CD14-positive monocyte (primary cell): ENCODE results near the gene SUCNR1. TPM values are rescaled to one million over a fixed set of nuclear protein-coding genes. Genes with fewer than 3 reads are reported as not detected.
A peak's percentile ranks its signal among the peaks of the same experiment; 100 is the strongest.

Experiments used
- DNase-seq, 3 donors: peaks; one replicate each; pipeline ENCODE4 v3.0.0-alpha.2; 2011 to 2022
- H2AFZ ChIP-seq: 2 replicates; pipeline ENCODE4 v1.6.0; 2012; ENCODE audit warnings: mild to moderate bottlenecking, low read depth, low read length, inconsistent platforms; ENCODE audit not compliant: insufficient read depth, poor library complexity, severe bottlenecking
- H3K27ac ChIP-seq, 2 donors: 1 replicate in 1 of 2; 2 replicates in 1 of 2; pipeline ENCODE4 v1.5.1; 2012 to 2013; ENCODE audit warnings: low read length in 2 of 2, control low read depth in 1 of 2, inconsistent platforms in 1 of 2, low read depth in 1 of 2, mild to moderate bottlenecking in 1 of 2
- H3K27me3 ChIP-seq, 2 donors: one replicate each; pipeline versions ENCODE4 v1.6.0 to v1.6.1; 2011 to 2013; ENCODE audit warnings: low read length in 2 of 2; ENCODE audit not compliant: control insufficient read depth in 2 of 2, insufficient read depth in 2 of 2
- H3K36me3 ChIP-seq, 2 donors: replicated peaks in 1 of 2; 1 replicate in 1 of 2; 2 replicates in 1 of 2; pipeline versions ENCODE4 v1.5.1 to v1.6.1; 2012 to 2013; ENCODE audit warnings: low read length in 2 of 2, control low read depth in 1 of 2, inconsistent platforms in 1 of 2, mild to moderate bottlenecking in 1 of 2; ENCODE audit not compliant: insufficient read depth in 2 of 2, control insufficient read depth in 1 of 2
- H3K4me1 ChIP-seq, 2 donors: 1 replicate in 1 of 2; 2 replicates in 1 of 2; pipeline versions ENCODE4 v1.5.1 to v1.6.1; 2012 to 2013; ENCODE audit warnings: low read length in 2 of 2, control low read depth in 1 of 2, inconsistent platforms in 1 of 2, mild to moderate bottlenecking in 1 of 2, moderate library complexity in 1 of 2; ENCODE audit not compliant: insufficient read depth in 2 of 2, control insufficient read depth in 1 of 2
- H3K4me2 ChIP-seq: replicated peaks from 2 replicates; pipeline ENCODE3; 2012; ENCODE audit warnings: low read length, moderate library complexity, mild to moderate bottlenecking; ENCODE audit not compliant: poor library complexity, severe bottlenecking; ENCODE audit errors: extremely low read depth
- H3K4me3 ChIP-seq, 3 experiments: fragments of 200-600 bp in 1 of 3; sonication (generic) in 1 of 3; replicated peaks in 1 of 3; 1 replicate in 2 of 3; 2 replicates in 1 of 3; pipeline ENCODE4 v1.5.1; 2011 to 2013; ENCODE audit warnings: low read length in 3 of 3, mild to moderate bottlenecking in 3 of 3, control low read depth in 2 of 3, low read depth in 2 of 3, inconsistent platforms in 1 of 3, moderate library complexity in 1 of 3
- H3K79me2 ChIP-seq: 2 replicates; pipeline ENCODE4 v1.6.0; 2012; ENCODE audit warnings: mild to moderate bottlenecking, control low read depth, inconsistent platforms, low read length, moderate library complexity; ENCODE audit not compliant: insufficient read depth
- H3K9ac ChIP-seq: 2 replicates; pipeline ENCODE4 v1.6.0; 2017; ENCODE audit warnings: low read length, mild to moderate bottlenecking; ENCODE audit not compliant: insufficient read depth, poor library complexity, severe bottlenecking
- H3K9me3 ChIP-seq, 2 donors: replicated peaks in 1 of 2; 1 replicate in 1 of 2; 2 replicates in 1 of 2; pipeline versions ENCODE4 v1.5.1 to v1.6.1; 2012 to 2013; ENCODE audit warnings: low read length in 2 of 2, control low read depth in 1 of 2; ENCODE audit not compliant: control insufficient read depth in 1 of 2, insufficient read depth in 1 of 2
- H4K20me1 ChIP-seq: 2 replicates; pipeline ENCODE4 v1.6.0; 2012; ENCODE audit warnings: mild to moderate bottlenecking, low read length, control low read depth, moderate library complexity; ENCODE audit not compliant: insufficient read depth
- H3K27ac Mint-ChIP-seq, 7 donors: one replicate each; pipeline ENCODE4 v1.8.0; 2020; ENCODE audit warnings: mild to moderate bottlenecking in 7 of 7, mixed read lengths in 7 of 7, moderate library complexity in 6 of 7, inconsistent platforms in 2 of 7
- H3K27me3 Mint-ChIP-seq, 3 donors: one replicate each; pipeline ENCODE4 v1.8.0; 2021 to 2022; ENCODE audit warnings: low read depth in 3 of 3, mild to moderate bottlenecking in 3 of 3, mixed read lengths in 3 of 3, moderate library complexity in 3 of 3, inconsistent platforms in 1 of 3
- H3K36me3 Mint-ChIP-seq, 2 donors: one replicate each; pipeline ENCODE4 v1.8.0; 2020; ENCODE audit warnings: mixed read lengths in 2 of 2, inconsistent platforms in 1 of 2, mild to moderate bottlenecking in 1 of 2
- H3K4me1 Mint-ChIP-seq: one replicate; pipeline ENCODE4 v1.8.0; 2020; ENCODE audit warnings: mild to moderate bottlenecking, mixed read lengths
- H3K4me3 Mint-ChIP-seq, 2 donors: one replicate each; pipeline ENCODE4 v1.8.0; 2020; ENCODE audit warnings: mild to moderate bottlenecking in 2 of 2, mixed read lengths in 2 of 2, moderate library complexity in 1 of 2
- H3K9me3 Mint-ChIP-seq, 7 donors: one replicate each; pipeline ENCODE4 v1.8.0; 2020 to 2022; ENCODE audit warnings: mixed read lengths in 7 of 7, mild to moderate bottlenecking in 6 of 7, moderate library complexity in 6 of 7, inconsistent platforms in 2 of 7
- CTCF ChIP-seq: fragments of 200-600 bp; IDR thresholded peaks from one replicate; pipeline ENCODE4 v1.8.0; 2022; ENCODE audit warnings: antibody characterized with exemption, mild to moderate bottlenecking
- WGBS: methylation state at CpG from one replicate; pipeline ENCODE4 v1.1.5; 2013; ENCODE audit warnings: missing lambda C conversion rate; ENCODE audit not compliant: insufficient coverage; 5-methylcytosine and 5-hydroxymethylcytosine counted together
- intact Hi-C, 2 donors: fragments of 100-400 bp; cut with micrococcal nuclease; formaldehyde crosslinking; loops; one replicate each; pipeline versions ENCODE4 v1.15.0 to v1.15.1; 2023
- polyA plus RNA-seq, 3 donors: library from polyadenylated mRNA; depleted of rRNA in 1 of 3; unstranded in 2 of 3; stranded (reverse) in 1 of 3; fragments of 300-500 nt in 2 of 3; fragments of >200 nt in 1 of 3; fragmentation: Illumina TruSeq in 2 of 3; gene quantifications; 1 replicate in 2 of 3; 2 replicates in 1 of 3; pipeline ENCODE4 v1.2.3, GENCODE V29; 2012 to 2021

The SUCNR1 gene
- polyA plus RNA-seq, 3 donors, result 0.09 to 0.28 (median 0.20) TPM

- Mint-ChIP-seq H3K27ac (no peak overlapping the region), H3K4me1 (peaks cover 21% of the 10 kb centered on the region), H3K9me3 (peaks cover 6 to 17% (median 8%) of the 10 kb centered on the region in 7 donors), H3K4me3 (no peak overlapping the region), H3K27me3 (no peaks in the 10 kb centered on the region), H3K36me3 (no peaks in the 10 kb centered on the region)
- intact Hi-C loops, result no loop called here
- H3K36me3 ChIP-seq, result no peaks in the 10 kb centered on the region
- no peak for DNase-seq
- H3K27me3 ChIP-seq, result no peaks in the 10 kb centered on the region
- H3K4me2 ChIP-seq, result no peak overlapping the region
- H3K4me3 ChIP-seq, result no peak overlapping the region
- no CpG with 5 or more reads among the region's 1 CpG for WGBS
- peaks cover 19% of the 10 kb centered on the region in 2 donors for H3K4me1 ChIP-seq
- H3K9me3 ChIP-seq, result peaks cover 0 to 8% of the 10 kb centered on the region in 2 donors
- no peaks in the 10 kb centered on the region for H3K79me2 ChIP-seq
- H3K9ac ChIP-seq, result no peak overlapping the region
- no peaks in the 10 kb centered on the region for H4K20me1 ChIP-seq
- no peak overlapping the region for H3K27ac ChIP-seq
- no peak for TF ChIP-seq CTCF
- no peak overlapping the region for H2AFZ ChIP-seq
These were observed 57.7 kb downstream of the SUCNR1 start for GRCh38 chr3:151931171-151931570.

GRCh38 chr3:151933234-151933853 is 59.9 kb downstream of the SUCNR1 start:
- DNase-seq, result no peak
- Mint-ChIP-seq H3K27ac (peak overlapping the region in 1 of 7 donors; percentile 51), H3K9me3 (peaks cover 6 to 17% (median 8%) of the 10 kb centered on the region in 7 donors), H3K4me1 (peaks cover 27% of the 10 kb centered on the region), H3K27me3 (no peaks in the 10 kb centered on the region), H3K36me3 (no peaks in the 10 kb centered on the region), H3K4me3 (no peak overlapping the region)
- no peak for TF ChIP-seq CTCF
- Histone ChIP-seq H3K36me3 (no peaks in the 10 kb centered on the region), H3K9ac (no peak overlapping the region), H3K27me3 (no peaks in the 10 kb centered on the region), H2AFZ (no peak overlapping the region), H3K4me1 (peaks cover 20 to 24% of the 10 kb centered on the region in 2 donors), H3K9me3 (peaks cover 0 to 8% of the 10 kb centered on the region in 2 donors), H3K4me3 (no peak overlapping the region), H3K4me2 (no peak overlapping the region), H3K27ac (no peak overlapping the region), H3K79me2 (no peaks in the 10 kb centered on the region), H4K20me1 (no peaks in the 10 kb centered on the region)
- intact Hi-C loops, result no loop called here
- WGBS, result no CpG with 5 or more reads among the region's 2 CpGs

Other genes with a start within 250 kb of the SUCNR1 start
- not detected for gene AADACL2, start 139.7 kb upstream of the SUCNR1 start, polyA plus RNA-seq
- gene AADAC, start 59.5 kb upstream of the SUCNR1 start, polyA plus RNA-seq, result not detected